Testis (tissue), 3 donors: ENCODE measurements around the gene SLC25A26. TPM values are rescaled to one million over a fixed set of nuclear protein-coding genes. Genes with fewer than 3 reads are reported as not detected.

Experiments
- DNase-seq: peaks from one replicate; pipeline ENCODE4 v3.0.0-alpha.2; 2019
- H3K27ac ChIP-seq, 2 donors: fragments of 200-600 bp; sonication (generic); one replicate each; pipeline ENCODE4 v1.5.1; 2019
- H3K27me3 ChIP-seq: fragments of 200-600 bp; sonication (generic); one replicate; pipeline ENCODE4 v1.5.1; 2019
- H3K36me3 ChIP-seq: fragments of 200-600 bp; sonication (generic); one replicate; pipeline ENCODE4 v1.5.1; 2017; ENCODE audit warnings: low read depth; ENCODE audit errors: missing control alignments
- H3K4me1 ChIP-seq: fragments of 200-600 bp; sonication (generic); one replicate; pipeline ENCODE4 v1.5.1; 2019
- H3K4me3 ChIP-seq, 2 donors: fragments of 200-600 bp; sonication (generic); one replicate each; pipeline ENCODE4 v1.5.1; 2017 to 2019
- H3K9me3 ChIP-seq: fragments of 200-600 bp; sonication (generic); one replicate; pipeline ENCODE4 v1.5.1; 2017
- POLR2A ChIP-seq: fragments of 450-650 bp; IDR thresholded peaks from one replicate; pipeline ENCODE4 v1.6.1; 2017; ENCODE audit warnings: antibody characterized with exemption, mild to moderate bottlenecking, moderate library complexity
- WGBS, 2 donors: methylation state at CpG; one replicate each; pipeline ENCODE4 v1.1.5; 2018; 5-methylcytosine and 5-hydroxymethylcytosine counted together
- intact Hi-C: fragments of 100-400 bp; cut with DNase I; formaldehyde crosslinking; loops from one replicate; pipeline ENCODE4 v1.15.1; 2023; ENCODE audit warnings: low total_unique reads
- polyA plus RNA-seq: library from polyadenylated mRNA; stranded (reverse); fragments of 350-450 nt; fragmentation: Illumina TruSeq; extraction: RNeasy Lipid Tissue Mini Kit (QIAGEN cat#74804); gene quantifications from one replicate; pipeline ENCODE4 v1.2.3, GENCODE V29; 2014; ENCODE audit warnings: low read depth, low replicate concordance; ENCODE audit not compliant: insufficient read depth
- total RNA-seq, 2 donors: library from RNA; depleted of rRNA; stranded (reverse); fragments of >200 nt; gene quantifications; one replicate each; pipeline ENCODE4 v1.2.3, GENCODE V29; 2016
- TF ChIP-seq, protein P1 (sequence below), 3 experiments: fragments of 450-650 bp in 2 of 3; fragments of 200-600 bp in 1 of 3; sonication (generic) in 1 of 3; IDR thresholded peaks; one replicate each; pipeline ENCODE4 v1.5.1; 2016 to 2019; ENCODE audit warnings: antibody characterized with exemption in 3 of 3, mild to moderate bottlenecking in 2 of 3, moderate library complexity in 1 of 3

The SLC25A26 gene
- total and polyA plus RNA-seq, 3 donors from 2014 or later = 29.7 to 30.5 (median 30.0) TPM

DNA sequence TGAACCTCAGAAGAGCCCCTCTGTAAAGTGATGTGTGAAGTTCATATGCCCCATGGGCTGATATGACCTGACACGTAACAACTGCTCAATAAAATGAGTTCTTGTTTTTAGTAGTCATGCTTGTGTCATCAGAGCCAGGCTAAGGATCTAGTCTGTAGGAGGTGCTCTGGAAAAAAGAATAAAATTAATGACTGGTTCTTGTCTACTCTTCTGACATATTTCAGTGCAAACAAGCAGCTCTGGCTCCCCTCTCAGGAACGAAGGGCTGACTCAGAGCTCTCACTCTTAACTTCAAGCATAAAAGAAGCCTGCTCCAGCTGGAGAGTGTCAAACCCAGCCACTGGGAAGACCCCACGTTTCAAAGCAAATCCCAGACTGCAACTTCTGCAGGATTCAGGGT lies 203.0 kb downstream of the SLC25A26 start:
- peaks cover 14% of the 10 kb centered on the region for H3K4me1 ChIP-seq
- no peak overlapping the region for H3K4me3 ChIP-seq
- 42 to 71% methylated on average over 3 of the region's 3 CpGs for WGBS, 2 donors
- TF ChIP-seq, protein P1, sequence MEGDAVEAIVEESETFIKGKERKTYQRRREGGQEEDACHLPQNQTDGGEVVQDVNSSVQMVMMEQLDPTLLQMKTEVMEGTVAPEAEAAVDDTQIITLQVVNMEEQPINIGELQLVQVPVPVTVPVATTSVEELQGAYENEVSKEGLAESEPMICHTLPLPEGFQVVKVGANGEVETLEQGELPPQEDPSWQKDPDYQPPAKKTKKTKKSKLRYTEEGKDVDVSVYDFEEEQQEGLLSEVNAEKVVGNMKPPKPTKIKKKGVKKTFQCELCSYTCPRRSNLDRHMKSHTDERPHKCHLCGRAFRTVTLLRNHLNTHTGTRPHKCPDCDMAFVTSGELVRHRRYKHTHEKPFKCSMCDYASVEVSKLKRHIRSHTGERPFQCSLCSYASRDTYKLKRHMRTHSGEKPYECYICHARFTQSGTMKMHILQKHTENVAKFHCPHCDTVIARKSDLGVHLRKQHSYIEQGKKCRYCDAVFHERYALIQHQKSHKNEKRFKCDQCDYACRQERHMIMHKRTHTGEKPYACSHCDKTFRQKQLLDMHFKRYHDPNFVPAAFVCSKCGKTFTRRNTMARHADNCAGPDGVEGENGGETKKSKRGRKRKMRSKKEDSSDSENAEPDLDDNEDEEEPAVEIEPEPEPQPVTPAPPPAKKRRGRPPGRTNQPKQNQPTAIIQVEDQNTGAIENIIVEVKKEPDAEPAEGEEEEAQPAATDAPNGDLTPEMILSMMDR (IDR thresholded peaks at IDR 0.05) = no peak
- no peak for TF ChIP-seq POLR2A
- no peaks in the 10 kb centered on the region for H3K27me3 ChIP-seq
- DNase-seq = no peak
- intact Hi-C loops = no loop called here
- no peaks in the 10 kb centered on the region for H3K36me3 ChIP-seq
- H3K9me3 ChIP-seq = no peaks in the 10 kb centered on the region
- no peak overlapping the region for H3K27ac ChIP-seq

GRCh38 chr3:66425032-66425431 lies 204.2 kb downstream of the SLC25A26 start:
- H3K36me3 ChIP-seq = no peaks in the 10 kb centered on the region
- TF ChIP-seq POLR2A = no peak
- TF ChIP-seq, protein P1 (IDR thresholded peaks at IDR 0.05) = no peak
- H3K27ac ChIP-seq = peak overlapping the region; percentile 31 to 65
- 23 to 49% methylated on average over 5 of the region's 5 CpGs for WGBS, 2 donors
- H3K4me3 ChIP-seq = no peak overlapping the region
- H3K4me1 ChIP-seq = peaks cover 22% of the 10 kb centered on the region
- DNase-seq = peak; percentile 84
- no peaks in the 10 kb centered on the region for H3K9me3 ChIP-seq
- no peaks in the 10 kb centered on the region for H3K27me3 ChIP-seq
- intact Hi-C loops = no loop called here

GRCh38 chr3:66425576-66426114 lies 204.8 kb downstream of the SLC25A26 start:
- peaks cover 22% of the 10 kb centered on the region for H3K4me1 ChIP-seq
- TF ChIP-seq, protein P1 (IDR thresholded peaks at IDR 0.05) = no peak
- no peak for TF ChIP-seq POLR2A

GRCh38 chr3:66426135-66426534 lies 205.3 kb downstream of the SLC25A26 start:
- DNase-seq = no peak
- intact Hi-C loops = no loop called here
- Histone ChIP-seq H3K9me3 (no peaks in the 10 kb centered on the region), H3K27ac (no peak overlapping the region), H3K27me3 (no peaks in the 10 kb centered on the region), H3K36me3 (no peaks in the 10 kb centered on the region), H3K4me1 (peaks cover 22% of the 10 kb centered on the region), H3K4me3 (no peak overlapping the region)
- 73 to 81% methylated on average over 1 of the region's 1 CpG for WGBS, 2 donors
- TF ChIP-seq POLR2A = no peak
- TF ChIP-seq, protein P1 (IDR thresholded peaks at IDR 0.05) = no peak

More at GRCh38 chr3:66425576-66426114, 204.8 kb downstream of the SLC25A26 start:
- no peak for DNase-seq
- intact Hi-C loops = no loop called here
- Histone ChIP-seq H3K27me3 (no peaks in the 10 kb centered on the region), H3K27ac (peak overlapping the region; percentile 31 to 65), H3K36me3 (no peaks in the 10 kb centered on the region), H3K9me3 (no peaks in the 10 kb centered on the region), H3K4me3 (no peak overlapping the region)
- WGBS, 2 donors = 72% methylated on average over 7 of the region's 7 CpGs

DNA sequence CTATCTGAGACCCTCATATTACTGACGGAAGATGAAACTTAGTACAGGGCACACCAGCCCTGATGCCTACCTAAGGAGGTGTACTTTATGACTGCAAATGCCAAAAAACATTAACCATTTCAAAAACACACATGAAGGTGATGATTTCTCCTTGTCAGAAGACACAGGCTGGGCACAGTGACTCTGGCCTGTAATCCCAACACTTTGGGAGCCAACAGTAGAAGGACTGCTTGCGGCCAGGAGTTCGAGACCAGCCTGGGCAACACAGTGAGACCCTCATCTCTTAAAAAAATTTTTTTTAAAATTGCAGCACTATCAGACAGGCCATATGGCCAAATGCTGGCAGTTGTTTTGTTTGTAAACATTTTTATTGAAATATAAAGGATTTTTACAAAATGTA lies 206.6 kb downstream of the SLC25A26 start:
- WGBS, 2 donors = 94 to 96% methylated on average over 3 of the region's 3 CpGs
- Histone ChIP-seq H3K36me3 (no peaks in the 10 kb centered on the region), H3K27me3 (no peaks in the 10 kb centered on the region), H3K4me3 (no peak overlapping the region), H3K4me1 (peaks cover 22% of the 10 kb centered on the region), H3K27ac (no peak overlapping the region), H3K9me3 (no peaks in the 10 kb centered on the region)
- TF ChIP-seq, protein P1 (IDR thresholded peaks at IDR 0.05) = no peak
- no peak for TF ChIP-seq POLR2A
- DNase-seq = no peak
- intact Hi-C loops = no loop called here
